Upper lobe of right lung (tissue), 1 donor: ENCODE results near the gene CEP20. TPM values are rescaled to one million over a fixed set of nuclear protein-coding genes. Genes with fewer than 3 reads are reported as not detected.
A peak's percentile ranks its signal among the peaks of the same experiment; 100 is the strongest.
"Not testable (repeated sequence)": the region's sequence is repeated elsewhere in the genome, so short reads cannot be mapped to it uniquely, and the experiment has no call there.

Source experiments
- ATAC-seq: fragments of 200-7000 bp; cut with Tn5 transposase; one replicate; pipeline ENCODE4 v1.9.1; 2020; ENCODE audit warnings: mild to moderate bottlenecking, moderate library complexity
- DNase-seq: peaks from one replicate; pipeline ENCODE4 v3.0.0-alpha.2; 2020
- H3K27ac ChIP-seq: fragments of 200-600 bp; one replicate; pipeline ENCODE4 v1.8.0; 2022
- H3K27me3 ChIP-seq: fragments of 200-600 bp; one replicate; pipeline ENCODE4 v1.8.0; 2022; ENCODE audit warnings: mild to moderate bottlenecking
- H3K36me3 ChIP-seq: fragments of 200-600 bp; one replicate; pipeline ENCODE4 v1.8.0; 2022
- H3K4me1 ChIP-seq: fragments of 200-600 bp; one replicate; pipeline ENCODE4 v1.8.0; 2022
- H3K4me3 ChIP-seq: fragments of 200-600 bp; one replicate; pipeline ENCODE4 v1.8.0; 2022; ENCODE audit warnings: mild to moderate bottlenecking
- H3K9me3 ChIP-seq: fragments of 200-600 bp; one replicate; pipeline ENCODE4 v1.8.0; 2022
- intact Hi-C: fragments of 100-400 bp; cut with DNase I; formaldehyde crosslinking; loops from one replicate; pipeline ENCODE4 v1.11.0; 2022
- long read RNA-seq: library from polyadenylated mRNA; unstranded; transcript quantifications from one replicate; pipeline ENCODE4 v2.0.0, GENCODE V29; 2021
- total RNA-seq: library from RNA; stranded (reverse); fragmentation: NEBNext Ultra II Directional; extraction: Animal tissue kit (Norgen Biotek cat#: 25700); gene quantifications from one replicate; pipeline ENCODE4 v1.2.1, GENCODE V29; 2021
- TF ChIP-seq, protein P1 (sequence below): fragments of 200-600 bp; IDR thresholded peaks from one replicate; pipeline ENCODE4 v1.8.0; 2022; ENCODE audit warnings: antibody characterized with exemption
- donor health status: DM: no; HTN: yes; CAD: no; lungs with severe emphysema.

CEP20 gene, protein sequence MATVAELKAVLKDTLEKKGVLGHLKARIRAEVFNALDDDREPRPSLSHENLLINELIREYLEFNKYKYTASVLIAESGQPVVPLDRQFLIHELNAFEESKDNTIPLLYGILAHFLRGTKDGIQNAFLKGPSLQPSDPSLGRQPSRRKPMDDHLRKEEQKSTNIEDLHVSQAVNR
- total RNA-seq: 30.3 TPM
- long read RNA-seq, transcript FOPNL-201 (5 exons, 2,275 nt): major isoform, 46 of 63 reads
- long read RNA-seq, transcript FOPNL-208 (4 exons, 565 nt): minor isoform, 6 of 63 reads
- long read RNA-seq, partial matches to known transcripts: 0 of 63 reads
- long read RNA-seq, other reads (novel, unspliced or antisense): 3 of 63 reads

DNA sequence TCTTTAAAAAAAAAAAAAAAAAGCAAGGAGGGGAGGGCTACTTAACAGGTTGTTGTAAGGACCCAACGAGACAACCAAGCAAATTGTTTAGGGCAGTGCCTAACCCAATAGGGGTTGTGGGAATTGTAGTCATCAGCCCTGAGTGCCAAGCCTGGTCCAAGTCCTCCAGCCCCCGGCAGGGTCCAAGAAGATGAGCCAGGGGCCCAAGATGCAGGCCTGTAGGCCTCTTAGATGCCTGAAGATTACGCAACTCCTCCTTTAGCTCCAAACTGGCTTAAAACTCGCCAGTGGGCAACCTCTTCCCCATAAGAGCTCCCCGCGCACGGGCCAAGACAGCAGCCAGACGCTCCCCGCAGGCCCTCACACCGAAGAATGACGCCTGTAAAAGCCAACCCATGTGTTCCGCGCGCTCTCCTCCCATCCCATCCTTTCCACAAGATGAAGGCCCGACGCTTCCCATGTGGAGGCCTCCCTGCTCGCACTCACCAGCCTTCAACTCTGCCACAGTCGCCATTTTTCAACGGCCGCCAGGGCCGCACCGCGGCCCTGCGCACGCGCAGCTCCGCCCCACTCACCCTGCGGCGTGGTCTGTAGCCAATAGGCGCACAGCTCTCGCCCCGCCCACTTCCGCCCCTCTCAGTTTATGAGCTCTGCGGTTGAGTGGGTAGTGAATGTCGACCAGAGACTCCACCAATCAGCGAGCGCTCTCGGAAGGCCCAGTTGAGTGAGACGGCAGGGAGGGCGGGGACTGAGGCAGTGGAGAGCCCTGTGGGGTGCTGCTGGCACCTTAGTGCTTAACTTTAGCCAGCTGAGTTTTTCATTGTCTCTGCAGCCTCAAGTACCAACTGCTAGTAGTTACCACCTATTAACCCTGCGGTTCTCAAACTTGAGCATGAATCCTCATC is at the start of gene CEP20:
Gene CEP20, minus strand, starts transcription at position 532 of the 905 bp plus-strand sequence. Its CDS starts 18 bp downstream, at position 514.
- TF ChIP-seq, protein P1, sequence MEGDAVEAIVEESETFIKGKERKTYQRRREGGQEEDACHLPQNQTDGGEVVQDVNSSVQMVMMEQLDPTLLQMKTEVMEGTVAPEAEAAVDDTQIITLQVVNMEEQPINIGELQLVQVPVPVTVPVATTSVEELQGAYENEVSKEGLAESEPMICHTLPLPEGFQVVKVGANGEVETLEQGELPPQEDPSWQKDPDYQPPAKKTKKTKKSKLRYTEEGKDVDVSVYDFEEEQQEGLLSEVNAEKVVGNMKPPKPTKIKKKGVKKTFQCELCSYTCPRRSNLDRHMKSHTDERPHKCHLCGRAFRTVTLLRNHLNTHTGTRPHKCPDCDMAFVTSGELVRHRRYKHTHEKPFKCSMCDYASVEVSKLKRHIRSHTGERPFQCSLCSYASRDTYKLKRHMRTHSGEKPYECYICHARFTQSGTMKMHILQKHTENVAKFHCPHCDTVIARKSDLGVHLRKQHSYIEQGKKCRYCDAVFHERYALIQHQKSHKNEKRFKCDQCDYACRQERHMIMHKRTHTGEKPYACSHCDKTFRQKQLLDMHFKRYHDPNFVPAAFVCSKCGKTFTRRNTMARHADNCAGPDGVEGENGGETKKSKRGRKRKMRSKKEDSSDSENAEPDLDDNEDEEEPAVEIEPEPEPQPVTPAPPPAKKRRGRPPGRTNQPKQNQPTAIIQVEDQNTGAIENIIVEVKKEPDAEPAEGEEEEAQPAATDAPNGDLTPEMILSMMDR: no peak
- H3K4me1 ChIP-seq: peaks cover 24% of the 10 kb centered on the region
- peaks cover 9% of the 10 kb centered on the region for H3K36me3 ChIP-seq
- H3K27ac ChIP-seq: peak within 1 kb of the TSS; percentile 94
- no peaks in the 10 kb centered on the region for H3K9me3 ChIP-seq
- DNase-seq (peak; percentile 100), ATAC-seq (peak; percentile 100)
- intact Hi-C loops: no loop called here
- H3K27me3 ChIP-seq: no peaks in the 10 kb centered on the region
- peak within 1 kb of the TSS; percentile 89 for H3K4me3 ChIP-seq

DNA sequence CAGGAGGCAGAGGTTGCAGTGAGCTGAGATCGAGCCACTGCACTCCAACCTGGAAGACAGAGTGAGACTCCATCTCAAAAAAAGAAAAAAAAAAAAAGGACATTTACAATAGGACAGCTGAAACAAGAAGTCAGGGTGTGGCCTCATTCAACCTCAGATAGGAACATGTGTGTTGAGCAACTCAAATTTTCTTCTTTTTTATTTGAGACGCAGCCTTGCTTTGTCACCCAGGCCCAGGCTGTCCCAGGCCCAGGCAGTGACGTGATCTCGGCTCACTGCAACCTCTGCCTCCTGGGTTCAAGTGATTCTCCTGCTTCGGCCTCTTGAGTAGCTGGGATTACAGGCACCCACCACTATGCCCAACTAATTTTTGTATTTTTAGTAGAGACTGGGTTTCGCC is 48.4 kb upstream of the CEP20 start:
- intact Hi-C loops, H3K9me3 ChIP-seq, H3K36me3 ChIP-seq, H3K27me3 ChIP-seq, H3K27ac ChIP-seq, H3K4me3 ChIP-seq, H3K4me1 ChIP-seq: not testable (repeated sequence)
- ATAC-seq: peak; percentile 75
- DNase-seq: peak; percentile 61

DNA sequence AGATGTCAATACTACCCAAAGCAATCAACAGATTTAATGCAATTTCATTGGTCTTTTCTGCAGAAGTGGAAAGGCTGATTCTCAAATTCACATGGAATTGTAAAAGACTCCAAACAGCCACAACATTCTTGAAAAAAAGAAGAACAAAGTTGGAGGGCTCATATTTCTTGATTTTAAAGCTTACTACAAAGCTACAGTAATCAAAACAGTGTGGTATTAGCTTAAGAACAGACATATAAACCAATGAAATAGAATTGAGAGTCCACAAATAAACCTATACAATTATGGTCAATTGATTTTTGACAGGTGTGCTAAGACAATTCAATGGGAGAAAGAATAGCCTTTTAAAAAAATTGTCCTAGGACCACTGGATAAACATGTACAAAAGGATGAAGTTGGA is 46.6 kb upstream of the CEP20 start:
- H3K27me3 ChIP-seq: no peaks in the 10 kb centered on the region
- H3K4me3 ChIP-seq: no peak overlapping the region
- DNase-seq: no peak
- no peaks in the 10 kb centered on the region for H3K9me3 ChIP-seq
- TF ChIP-seq, protein P1: no peak
- no peaks in the 10 kb centered on the region for H3K4me1 ChIP-seq
- no peaks in the 10 kb centered on the region for H3K36me3 ChIP-seq
- H3K27ac ChIP-seq: no peak overlapping the region
- intact Hi-C loops: no loop called here
- ATAC-seq: no peak

DNA sequence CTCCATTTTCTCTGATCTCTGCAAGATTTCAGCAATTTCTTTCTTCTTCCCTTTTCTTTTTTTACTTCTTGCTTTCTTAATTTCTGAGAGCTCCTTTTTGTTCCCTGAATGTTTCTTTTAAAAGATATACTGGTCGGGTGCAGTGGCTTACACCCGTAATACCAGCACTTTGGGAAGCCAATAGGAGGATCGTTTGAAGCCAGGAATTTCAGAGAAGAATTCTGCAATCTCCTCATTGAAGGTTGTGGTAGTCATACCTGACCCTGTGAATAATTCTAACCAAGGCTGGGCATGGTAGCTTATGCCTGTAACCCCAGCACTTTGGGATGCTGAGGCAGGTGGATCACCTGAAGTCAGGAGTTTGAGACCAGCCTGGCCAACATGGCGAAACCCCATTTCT is 45.4 kb upstream of the CEP20 start:
- TF ChIP-seq, protein P1: no peak
- no peak for ATAC-seq
- H3K36me3 ChIP-seq: no peaks in the 10 kb centered on the region
- no peak overlapping the region for H3K4me3 ChIP-seq
- no peaks in the 10 kb centered on the region for H3K4me1 ChIP-seq
- intact Hi-C loops: no loop called here
- peak; percentile 8 for DNase-seq
- no peak overlapping the region for H3K27ac ChIP-seq
- H3K9me3 ChIP-seq: no peaks in the 10 kb centered on the region
- no peaks in the 10 kb centered on the region for H3K27me3 ChIP-seq

DNA sequence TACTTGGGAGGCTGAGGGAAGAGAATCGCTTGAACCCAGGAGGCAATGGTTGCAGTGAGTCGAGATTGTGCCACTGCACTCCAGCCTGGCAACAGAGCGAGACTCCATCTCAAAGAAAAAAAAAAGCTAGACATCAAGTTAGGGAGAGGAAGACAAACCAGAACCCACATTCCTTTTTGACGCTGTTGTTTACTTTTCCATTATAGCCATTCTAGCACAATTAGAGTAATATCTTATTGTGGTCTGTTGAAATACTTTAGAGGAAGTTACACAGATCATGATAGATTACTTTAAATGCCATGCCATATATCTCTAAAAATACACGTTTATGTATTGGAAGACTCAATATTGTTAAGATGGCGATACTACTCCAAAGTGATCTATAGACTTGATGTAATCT is 44.5 kb upstream of the CEP20 start:
- H3K4me1 ChIP-seq: no peaks in the 10 kb centered on the region
- no peaks in the 10 kb centered on the region for H3K9me3 ChIP-seq
- TF ChIP-seq, protein P1: no peak
- H3K36me3 ChIP-seq: no peaks in the 10 kb centered on the region
- DNase-seq: no peak
- H3K4me3 ChIP-seq: no peak overlapping the region
- no peak overlapping the region for H3K27ac ChIP-seq
- intact Hi-C loops: no loop called here
- ATAC-seq: no peak
- no peaks in the 10 kb centered on the region for H3K27me3 ChIP-seq
